Activated naive CD8-positive, alpha-beta T cell treated with anti-CD3 and anti-CD28 coated beads for 36 hours (primary cell): ENCODE results near the gene CPD. TPM values are rescaled to one million over a fixed set of nuclear protein-coding genes. Genes with fewer than 3 reads are reported as not detected.

Experiments
- DNase-seq: peaks from one replicate; pipeline ENCODE4 v3.0.0; 2021
- H3K27ac Mint-ChIP-seq: one replicate; pipeline ENCODE4 v1.8.0; 2022; ENCODE audit warnings: mild to moderate bottlenecking, moderate library complexity, mixed read lengths
- H3K27me3 Mint-ChIP-seq: one replicate; pipeline ENCODE4 v1.8.0; 2022; ENCODE audit warnings: mild to moderate bottlenecking, mixed read lengths
- H3K36me3 Mint-ChIP-seq: one replicate; pipeline ENCODE4 v1.8.0; 2021; ENCODE audit warnings: mild to moderate bottlenecking, mixed read lengths
- H3K4me1 Mint-ChIP-seq: one replicate; pipeline ENCODE4 v1.8.0; 2021; ENCODE audit warnings: mixed read lengths
- H3K4me3 Mint-ChIP-seq: one replicate; pipeline ENCODE4 v1.8.0; 2022; ENCODE audit warnings: mild to moderate bottlenecking, moderate library complexity, mixed read lengths
- H3K9me3 Mint-ChIP-seq: one replicate; pipeline ENCODE4 v1.8.0; 2022; ENCODE audit warnings: mixed read lengths
- total RNA-seq, 2 experiments: library from RNA; stranded (reverse); gene quantifications; one replicate each; pipeline ENCODE4 v1.2.3, GENCODE V29; 2021

CPD gene
- total RNA-seq, 2 experiments from 2014 or later = 23.7 to 26.2 TPM

- Mint-ChIP-seq H3K27ac (no peak overlapping the region), H3K36me3 (peaks cover 30% of the 10 kb centered on the region), H3K4me3 (no peak overlapping the region), H3K27me3 (no peaks in the 10 kb centered on the region), H3K9me3 (peaks cover 2% of the 10 kb centered on the region), H3K4me1 (peaks cover 6% of the 10 kb centered on the region)
- no peak for DNase-seq
Observed at GRCh38 chr17:30517786-30518185, 139.1 kb downstream of the CPD start.

- Mint-ChIP-seq H3K4me1 (peaks cover 7% of the 10 kb centered on the region), H3K27ac (no peak overlapping the region), H3K36me3 (peaks cover 31% of the 10 kb centered on the region), H3K4me3 (no peak overlapping the region), H3K9me3 (peaks cover 2% of the 10 kb centered on the region), H3K27me3 (no peaks in the 10 kb centered on the region)
- no peak for DNase-seq
Observed at GRCh38 chr17:30519166-30519565, 140.4 kb downstream of the CPD start.

Other genes with a start within 250 kb of the CPD start
- not detected for gene SLC6A4, start 143.2 kb upstream of the CPD start, total RNA-seq
- 10 to 100 TPM; 85.1 to 86.8 TPM for gene BLMH, start 87.0 kb upstream of the CPD start, total RNA-seq
- not detected for gene TMIGD1, start 44.9 kb upstream of the CPD start, total RNA-seq
- 10 to 100 TPM; 44.9 to 47.0 TPM for gene GOSR1, start 98.5 kb downstream of the CPD start, total RNA-seq